Measurements from ENCODE around the gene TEKT1. TPM values are rescaled to one million over a fixed set of nuclear protein-coding genes. Genes with fewer than 3 reads are reported as not detected.
"Not testable (repeated sequence)": the region's sequence is repeated elsewhere in the genome, so short reads cannot be mapped to it uniquely, and the experiment has no call there.

Gene TEKT1
- total RNA-seq, 2 experiments from 2014 or later, result not detected

GRCh38 chr17:6848545-6849179 lies 17.1 kb upstream of the TEKT1 start:
- H3K36me3 Mint-ChIP-seq (ENCODE audit: low read depth); POLR2A ChIA-PET; H3K4me3 Mint-ChIP-seq; H3K9me3 Mint-ChIP-seq; DNase-seq; H3K27ac Mint-ChIP-seq; CTCF ChIA-PET: not testable (repeated sequence)
- Mint-ChIP-seq H3K4me1 (peaks cover 18% of the 10 kb centered on the region), H3K27me3 (peaks cover 56% of the 10 kb centered on the region)

- DNase-seq, POLR2A ChIA-PET: not testable (repeated sequence)
Observed at GRCh38 chr17:6846138-6846537, 14.6 kb upstream of the TEKT1 start.

GRCh38 chr17:6844406-6844805 lies 12.9 kb upstream of the TEKT1 start:
- not testable (repeated sequence) for H3K27ac Mint-ChIP-seq; H3K4me3 Mint-ChIP-seq; DNase-seq; H3K36me3 Mint-ChIP-seq (ENCODE audit: low read depth); H3K9me3 Mint-ChIP-seq
- peaks cover 18% of the 10 kb centered on the region for H3K4me1 Mint-ChIP-seq
- ChIA-PET POLR2A (interaction anchor here (0.8 kb wide), 1 partner anchor 177 kb away, joined by 3 read pairs; no protein-coding TSS in a partner anchor), CTCF (interaction anchor here (1.1 to 3.3 kb wide), 10 partner anchors 9 to 293 kb away, joined by 3 to 34 read pairs (median 9); partner anchors contain the start of gene TEKT1)
- peaks cover 54% of the 10 kb centered on the region for H3K27me3 Mint-ChIP-seq

More at GRCh38 chr17:6846138-6846537, 14.6 kb upstream of the TEKT1 start:
- H3K4me1 Mint-ChIP-seq, result peaks cover 18% of the 10 kb centered on the region
- H3K36me3 Mint-ChIP-seq (ENCODE audit: low read depth); H3K4me3 Mint-ChIP-seq; H3K27ac Mint-ChIP-seq; H3K9me3 Mint-ChIP-seq: not testable (repeated sequence)
- CTCF ChIA-PET, result interaction anchor here (1.0 to 1.1 kb wide), 2 partner anchors 65 to 158 kb away, joined by 3 to 4 read pairs; no protein-coding TSS in a partner anchor
- H3K27me3 Mint-ChIP-seq, result peaks cover 59% of the 10 kb centered on the region

GRCh38 chr17:6843241-6843880 lies 11.8 kb upstream of the TEKT1 start:
- POLR2A ChIA-PET, result interaction anchor here (0.8 kb wide), 1 partner anchor 178 kb away, joined by 3 read pairs; no protein-coding TSS in a partner anchor

GRCh38 chr17:6841769-6842168 lies 10.2 kb upstream of the TEKT1 start:
- H3K27ac Mint-ChIP-seq; H3K9me3 Mint-ChIP-seq; H3K36me3 Mint-ChIP-seq (ENCODE audit: low read depth); DNase-seq; H3K4me3 Mint-ChIP-seq; POLR2A ChIA-PET: not testable (repeated sequence)
- H3K4me1 Mint-ChIP-seq, result peaks cover 11% of the 10 kb centered on the region
- H3K27me3 Mint-ChIP-seq, result peaks cover 59% of the 10 kb centered on the region
- CTCF ChIA-PET, result interaction anchor here (1.3 to 3.3 kb wide), 6 partner anchors 11 to 180 kb away, joined by 3 to 34 read pairs (median 18); no protein-coding TSS in a partner anchor

More at GRCh38 chr17:6843241-6843880, 11.8 kb upstream of the TEKT1 start:
- Mint-ChIP-seq H3K9me3 (no peaks in the 10 kb centered on the region), H3K4me3 (no peak overlapping the region), H3K27me3 (peaks cover 61% of the 10 kb centered on the region), H3K36me3 (ENCODE audit: low read depth) (no peaks in the 10 kb centered on the region), H3K4me1 (peaks cover 18% of the 10 kb centered on the region), H3K27ac (no peak overlapping the region)
- no peak for DNase-seq
- CTCF ChIA-PET, result interaction anchor here (0.5 to 3.3 kb wide), 23 partner anchors 10 to 1251 kb away, joined by 3 to 34 read pairs (median 4); partner anchors contain the start of genes BCL6B, TEKT1 and XAF1

- Mint-ChIP-seq H3K4me1 (peaks cover 5% of the 10 kb centered on the region), H3K9me3 (no peaks in the 10 kb centered on the region)
Observed at GRCh38 chr17:6830383-6830986, 1.0 kb downstream of the TEKT1 start.

GRCh38 chr17:6823011-6823442 lies 8.5 kb downstream of the TEKT1 start:
- H3K9me3 Mint-ChIP-seq, result no peaks in the 10 kb centered on the region
- no peaks in the 10 kb centered on the region for H3K4me1 Mint-ChIP-seq
- ChIA-PET CTCF (interaction anchor here (0.7 kb wide), 1 partner anchor 732 kb away, joined by 4 read pairs; no protein-coding TSS in a partner anchor), POLR2A (no interaction called here)
- no peak for DNase-seq
- H3K36me3 Mint-ChIP-seq (ENCODE audit: low read depth), result no peaks in the 10 kb centered on the region
- peaks cover 43% of the 10 kb centered on the region for H3K27me3 Mint-ChIP-seq
- no peak overlapping the region for H3K4me3 Mint-ChIP-seq
- H3K27ac Mint-ChIP-seq, result no peak overlapping the region

More at GRCh38 chr17:6830383-6830986, 1.0 kb downstream of the TEKT1 start:
- Mint-ChIP-seq H3K27me3 (peaks cover 61% of the 10 kb centered on the region), H3K27ac (no peak overlapping the region), H3K36me3 (ENCODE audit: low read depth) (no peaks in the 10 kb centered on the region), H3K4me3 (no peak overlapping the region)
- no peak for DNase-seq
- ChIA-PET CTCF (no interaction called here), POLR2A (no interaction called here)

GRCh38 chr17:6818938-6819337 lies 12.6 kb downstream of the TEKT1 start:
- CTCF ChIA-PET, result no interaction called here
- no peak overlapping the region for H3K4me3 Mint-ChIP-seq
- H3K27ac Mint-ChIP-seq, result no peak overlapping the region
- POLR2A ChIA-PET, result no interaction called here
- peaks cover 26% of the 10 kb centered on the region for H3K27me3 Mint-ChIP-seq
- DNase-seq, result no peak
- H3K9me3 Mint-ChIP-seq, result no peaks in the 10 kb centered on the region
- H3K4me1 Mint-ChIP-seq, result no peaks in the 10 kb centered on the region
- no peaks in the 10 kb centered on the region for H3K36me3 Mint-ChIP-seq (ENCODE audit: low read depth)

- DNase-seq; POLR2A ChIA-PET; H3K4me3 Mint-ChIP-seq; H3K9me3 Mint-ChIP-seq; H3K36me3 Mint-ChIP-seq (ENCODE audit: low read depth); H3K4me1 Mint-ChIP-seq; H3K27ac Mint-ChIP-seq: not testable (repeated sequence)
- peaks cover 15% of the 10 kb centered on the region for H3K27me3 Mint-ChIP-seq
- CTCF ChIA-PET, result interaction anchor here (1.1 kb wide), 1 partner anchor 27 kb away, joined by 3 read pairs; no protein-coding TSS in a partner anchor
Observed at GRCh38 chr17:6816368-6816767, 15.2 kb downstream of the TEKT1 start.

- H3K4me3 Mint-ChIP-seq, result no peak overlapping the region
- H3K27ac Mint-ChIP-seq, result no peak overlapping the region
- no peak for DNase-seq
- no peaks in the 10 kb centered on the region for H3K9me3 Mint-ChIP-seq
- ChIA-PET CTCF (no interaction called here), POLR2A (no interaction called here)
- H3K4me1 Mint-ChIP-seq, result no peaks in the 10 kb centered on the region
- peaks cover 13% of the 10 kb centered on the region for H3K27me3 Mint-ChIP-seq
- no peaks in the 10 kb centered on the region for H3K36me3 Mint-ChIP-seq (ENCODE audit: low read depth)
Observed at GRCh38 chr17:6815775-6816174, 15.8 kb downstream of the TEKT1 start.

- Mint-ChIP-seq H3K27me3 (peaks cover 11% of the 10 kb centered on the region), H3K36me3 (ENCODE audit: low read depth) (no peaks in the 10 kb centered on the region), H3K9me3 (no peaks in the 10 kb centered on the region), H3K4me3 (no peak overlapping the region), H3K27ac (no peak overlapping the region), H3K4me1 (no peaks in the 10 kb centered on the region)
- no peak for DNase-seq
- POLR2A ChIA-PET, result no interaction called here
- CTCF ChIA-PET, result no interaction called here
Observed at GRCh38 chr17:6812295-6812694, 19.2 kb downstream of the TEKT1 start.

GRCh38 chr17:6811510-6811909 lies 20.0 kb downstream of the TEKT1 start:
- Mint-ChIP-seq H3K36me3 (ENCODE audit: low read depth) (no peaks in the 10 kb centered on the region), H3K9me3 (no peaks in the 10 kb centered on the region), H3K4me1 (no peaks in the 10 kb centered on the region), H3K27ac (no peak overlapping the region), H3K4me3 (no peak overlapping the region), H3K27me3 (peaks cover 11% of the 10 kb centered on the region)
- CTCF ChIA-PET, result no interaction called here
- POLR2A ChIA-PET, result no interaction called here
- DNase-seq, result no peak

GRCh38 chr17:6800422-6801027 lies 31.0 kb downstream of the TEKT1 start:
- no peak for DNase-seq
- H3K36me3 Mint-ChIP-seq (ENCODE audit: low read depth), result no peaks in the 10 kb centered on the region
- peaks cover 17% of the 10 kb centered on the region for H3K27me3 Mint-ChIP-seq
- H3K9me3 Mint-ChIP-seq, result no peaks in the 10 kb centered on the region
- ChIA-PET POLR2A (no interaction called here), CTCF (no interaction called here)
- no peaks in the 10 kb centered on the region for H3K4me1 Mint-ChIP-seq
- H3K27ac Mint-ChIP-seq, result no peak overlapping the region
- no peak overlapping the region for H3K4me3 Mint-ChIP-seq
